HG03565 (cell line): ENCODE measurements around the gene TIMM9.
"Not testable (repeated sequence)": the region's sequence is repeated elsewhere in the genome, so short reads cannot be mapped to it uniquely, and the experiment has no call there.

Experiments used
- ATAC-seq: cut with Tn5 transposase; IDR thresholded peaks from one replicate; pipeline ENCODE4 v1.9.1; 2021; ENCODE audit warnings: mild to moderate bottlenecking, moderate library complexity; ENCODE audit not compliant: unreplicated experiment

Gene TIMM9

GRCh38 chr14:58427281-58428117 lies at the start of gene TIMM9, which contains the start of gene KIAA0586:
TIMM9 (minus strand) TSS chr14:58427531; CDS start chr14:58411945, 15,586 bp downstream.
KIAA0586 (plus strand) TSS chr14:58427719; CDS start chr14:58428265, 546 bp downstream.
- ATAC-seq = peak; percentile 79

DNA sequence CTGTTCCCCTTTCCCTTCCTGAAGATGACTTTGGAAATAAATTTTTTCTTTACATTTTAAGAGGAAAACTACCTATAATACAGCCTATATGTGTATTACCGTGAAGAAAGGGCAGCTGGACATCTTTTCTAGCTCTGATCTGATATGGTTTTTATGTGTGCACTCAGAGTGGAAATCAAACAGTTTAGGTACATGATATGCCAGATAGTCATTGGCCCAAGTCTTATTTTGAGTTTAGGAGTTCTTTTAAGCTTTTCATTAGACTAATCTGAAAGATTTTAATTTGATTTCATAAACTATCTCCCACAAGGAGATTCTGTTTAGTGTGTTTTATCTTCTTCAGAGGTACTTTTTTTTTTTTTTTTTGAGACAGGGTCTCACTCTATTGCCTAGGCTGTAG lies 49.0 kb upstream of the TIMM9 start:
- no peak for ATAC-seq

GRCh38 chr14:58469309-58469708 lies 42.0 kb upstream of the TIMM9 start:
- no peak for ATAC-seq

- ATAC-seq = no peak
Observed at GRCh38 chr14:58467575-58467974, 40.2 kb upstream of the TIMM9 start.

DNA sequence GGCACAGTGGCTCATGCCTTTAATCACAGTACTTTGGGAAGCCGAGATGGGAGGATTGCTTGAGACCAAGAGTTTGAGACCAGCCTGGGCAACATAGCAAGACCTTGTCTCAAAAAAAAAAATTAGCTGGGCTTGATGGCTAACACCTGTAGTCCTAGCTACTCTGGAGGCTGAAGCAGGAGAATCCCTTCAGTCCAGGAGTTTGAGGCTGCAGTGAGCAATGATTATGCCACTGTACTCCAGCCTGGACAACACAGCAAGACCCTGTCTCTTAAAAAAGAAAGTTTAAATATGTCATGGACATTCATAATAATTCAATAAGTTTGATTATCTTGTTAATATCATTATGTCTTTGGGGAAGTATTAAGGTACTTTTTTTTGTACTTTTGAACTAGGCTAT lies 39.1 kb upstream of the TIMM9 start:
- no peak for ATAC-seq

DNA sequence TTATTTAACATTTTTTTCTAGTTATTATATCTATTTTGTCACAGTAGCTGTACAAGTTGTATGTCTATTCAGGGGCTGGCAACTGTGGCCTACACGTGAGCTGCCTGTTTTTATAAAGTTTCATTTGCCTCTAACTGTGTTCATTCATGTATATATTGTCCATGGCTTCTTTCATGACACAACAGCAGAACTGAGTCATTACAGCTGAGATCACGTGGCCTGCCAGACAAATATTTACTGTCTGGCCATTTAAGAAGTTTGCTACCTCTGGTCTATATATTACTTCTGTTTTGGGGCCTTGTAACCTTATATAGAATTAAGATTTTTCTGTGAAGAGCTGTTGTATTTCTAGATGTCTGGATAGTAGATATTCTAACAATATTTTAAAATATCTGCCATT lies 38.1 kb upstream of the TIMM9 start:
- no peak for ATAC-seq

DNA sequence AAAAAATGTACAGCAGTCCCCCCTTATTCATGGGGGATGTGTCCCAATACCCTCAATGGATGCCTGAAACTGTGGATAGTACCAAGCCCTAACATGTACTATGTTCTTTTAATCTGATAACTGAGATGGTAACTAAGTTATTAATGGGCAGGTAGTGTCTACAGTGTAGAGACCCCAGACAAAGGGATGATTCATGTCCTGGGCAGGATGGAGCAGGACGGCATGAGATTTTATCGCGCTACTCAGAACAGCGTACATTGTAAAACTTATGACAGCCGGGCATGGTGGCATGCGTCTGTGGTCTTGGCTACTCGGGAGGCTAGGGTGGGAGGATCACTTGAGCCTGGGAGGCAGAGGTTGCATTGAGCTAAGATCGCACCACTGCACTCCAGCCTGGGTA lies 37.3 kb upstream of the TIMM9 start:
- ATAC-seq = no peak

DNA sequence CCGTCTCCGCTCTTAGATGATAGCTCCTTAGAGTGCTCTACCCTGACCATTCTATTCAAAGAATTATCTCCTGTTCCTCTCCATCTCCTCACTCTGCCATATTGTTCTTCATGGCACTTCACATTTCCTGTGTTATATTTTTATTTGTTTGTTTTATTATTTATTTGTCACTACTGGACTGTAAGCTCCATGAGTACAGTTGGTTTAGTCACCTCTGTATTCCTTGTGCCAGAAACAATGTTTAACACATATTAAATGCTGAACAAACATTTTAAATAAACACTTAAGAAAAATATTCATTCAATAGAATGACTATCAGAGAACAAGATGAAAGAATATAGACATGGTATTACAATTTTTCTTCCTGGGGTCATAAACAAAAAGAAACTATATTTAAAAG lies 35.8 kb upstream of the TIMM9 start:
- no peak for ATAC-seq

GRCh38 chr14:58460772-58461171 lies 33.4 kb upstream of the TIMM9 start:
- no peak for ATAC-seq

DNA sequence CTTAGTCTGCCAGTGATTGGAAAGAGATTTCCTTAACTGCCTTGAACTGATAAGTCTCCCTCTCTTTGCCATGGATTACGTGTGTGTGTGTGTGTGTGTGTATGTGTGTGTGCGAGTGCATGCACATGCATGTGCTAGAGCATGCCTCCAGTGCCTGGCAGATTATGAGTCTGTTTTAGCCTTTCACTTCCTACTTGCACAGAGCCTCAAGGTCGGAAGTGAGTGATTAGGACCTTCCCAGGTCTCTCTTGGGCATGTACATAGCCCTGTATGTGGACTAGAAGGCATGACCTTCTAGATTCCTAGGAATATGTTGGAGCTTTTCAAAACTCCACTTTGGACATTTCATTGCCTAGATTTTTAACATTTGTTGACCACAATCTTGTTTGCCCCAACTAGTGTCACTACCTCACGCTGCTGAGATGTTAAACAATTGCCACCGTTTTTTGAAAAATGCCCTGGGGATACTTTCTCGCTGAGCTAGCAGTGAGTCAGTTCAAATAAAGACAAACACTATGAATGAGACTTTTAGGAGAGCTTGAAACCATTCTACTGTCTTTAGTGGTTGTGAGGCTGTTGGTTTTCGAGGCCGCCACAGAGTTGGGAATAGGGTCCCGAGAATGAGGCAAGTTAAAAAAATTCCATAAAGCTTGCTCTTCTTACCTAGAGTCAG lies 28.4 kb upstream of the TIMM9 start:
- no peak for ATAC-seq

DNA sequence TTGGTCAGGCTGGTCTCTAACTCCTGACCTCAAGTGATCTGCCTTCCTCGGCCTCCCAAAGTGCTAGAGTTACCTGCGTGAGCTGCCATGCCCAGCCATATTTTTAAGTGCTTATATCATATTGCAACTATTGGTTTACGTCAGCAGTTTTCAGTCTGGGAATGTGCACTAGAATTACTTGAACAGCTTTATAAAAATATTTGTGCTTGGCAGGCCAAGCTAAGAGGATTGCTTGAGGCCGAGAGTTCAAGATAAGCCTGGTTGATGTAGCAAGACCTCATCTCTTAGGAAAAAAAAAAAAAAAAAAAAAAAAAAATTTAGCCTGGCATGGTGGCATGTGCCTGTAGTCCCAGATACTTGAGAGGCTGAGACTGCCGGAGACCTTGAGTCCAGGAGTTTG lies 17.3 kb upstream of the TIMM9 start:
- ATAC-seq = no peak

- no peak for ATAC-seq
Observed at GRCh38 chr14:58439476-58439875, 12.1 kb upstream of the TIMM9 start.

- no peak for ATAC-seq
Observed at GRCh38 chr14:58430156-58430555, 2.8 kb upstream of the TIMM9 start.

DNA sequence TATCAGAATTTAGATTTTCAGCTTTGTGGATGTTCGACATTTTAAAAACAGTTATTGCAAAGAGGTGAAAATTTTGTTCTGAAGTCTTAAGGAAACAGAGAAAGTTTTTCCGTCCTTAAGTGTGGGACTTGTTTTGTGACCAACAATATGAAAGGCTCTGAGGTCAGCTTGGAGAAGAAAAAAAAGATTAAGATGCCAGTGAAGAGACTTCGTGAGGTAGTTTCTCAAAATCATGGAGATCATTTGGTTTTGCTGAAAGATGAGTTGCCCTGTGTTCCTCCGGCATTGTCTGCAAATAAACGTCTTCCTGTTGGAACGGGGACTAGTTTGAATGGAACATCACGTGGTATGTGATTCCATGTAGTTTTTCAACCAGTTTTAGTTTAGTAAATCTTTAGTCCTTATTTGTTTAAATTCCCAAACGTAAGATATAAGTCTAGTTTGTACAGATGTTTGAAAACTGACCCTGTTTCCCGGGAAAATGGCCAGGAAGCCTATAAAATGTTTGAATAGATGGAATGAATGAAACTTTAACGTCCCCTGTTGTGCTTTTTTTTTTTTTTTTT lies 870 bp upstream of the TIMM9 start:
- no peak for ATAC-seq

GRCh38 chr14:58426670-58427280 lies 556 bp downstream of the TIMM9 start:
- ATAC-seq = no peak

DNA sequence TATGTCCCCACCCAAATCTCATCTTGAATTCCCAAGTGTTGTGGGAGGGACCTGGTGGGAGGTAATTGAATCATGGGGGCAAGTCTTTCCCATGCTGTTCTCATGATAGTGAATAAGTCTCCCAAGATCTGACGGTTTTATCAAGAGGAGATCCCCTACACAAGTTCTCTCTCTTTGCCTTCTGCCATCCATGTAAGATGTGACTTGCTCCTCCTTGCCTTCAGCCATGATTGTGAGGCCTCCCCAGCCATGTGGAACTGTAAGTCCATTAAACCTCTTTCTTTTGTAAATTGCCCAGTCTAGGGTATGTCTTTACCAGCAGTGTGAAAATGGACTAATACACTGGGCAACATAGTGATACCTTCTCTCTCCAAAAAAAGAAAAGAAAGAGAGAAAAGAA lies 10.4 kb downstream of the TIMM9 start:
- not testable (repeated sequence) for ATAC-seq

DNA sequence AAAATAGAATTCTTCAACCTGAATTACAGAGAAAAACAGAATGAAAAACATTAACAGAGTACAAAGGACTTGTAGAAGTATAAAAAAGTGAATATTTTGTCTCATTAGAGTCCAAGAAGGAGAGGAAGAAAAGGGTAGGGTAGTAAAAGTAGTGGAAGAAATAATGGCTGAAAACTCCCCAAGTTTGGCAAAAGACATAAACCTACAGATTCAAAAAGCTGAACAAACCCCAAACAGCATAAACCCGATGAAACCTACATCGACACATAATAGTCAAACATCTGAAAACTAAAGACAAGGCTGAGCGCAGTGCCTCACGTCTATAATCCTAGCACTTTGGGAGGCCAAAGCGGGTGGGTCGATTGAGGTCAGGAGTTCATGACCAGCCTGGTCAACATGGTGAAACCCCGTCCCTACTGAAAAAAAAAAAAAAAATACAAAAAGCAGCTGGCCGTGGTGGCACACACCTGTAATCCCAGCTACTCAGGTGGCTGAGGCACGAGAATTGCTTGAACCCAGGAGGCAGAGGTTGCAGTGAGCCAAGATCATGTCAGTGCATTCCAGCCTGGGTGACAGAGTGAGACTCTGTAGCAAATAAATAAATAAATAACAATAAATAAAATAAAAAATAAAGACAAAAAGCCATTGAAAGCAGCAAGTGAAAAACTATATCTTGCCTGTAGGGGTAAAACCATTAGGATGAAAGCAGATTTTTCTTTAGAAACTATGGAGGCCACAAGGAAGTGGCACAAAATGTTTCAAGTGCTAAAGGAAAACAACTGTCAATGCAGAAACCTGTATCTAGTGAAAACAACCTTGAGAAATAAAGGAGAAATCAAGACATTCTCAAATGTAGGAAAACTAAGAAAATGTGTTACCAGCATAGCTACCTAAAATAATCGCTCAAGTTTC lies 11.4 kb downstream of the TIMM9 start:
- no peak for ATAC-seq

GRCh38 chr14:58414845-58415244 lies 12.5 kb downstream of the TIMM9 start:
- ATAC-seq = no peak

- ATAC-seq = no peak
Observed at GRCh38 chr14:58408681-58409215, 18.6 kb downstream of the TIMM9 start.

DNA sequence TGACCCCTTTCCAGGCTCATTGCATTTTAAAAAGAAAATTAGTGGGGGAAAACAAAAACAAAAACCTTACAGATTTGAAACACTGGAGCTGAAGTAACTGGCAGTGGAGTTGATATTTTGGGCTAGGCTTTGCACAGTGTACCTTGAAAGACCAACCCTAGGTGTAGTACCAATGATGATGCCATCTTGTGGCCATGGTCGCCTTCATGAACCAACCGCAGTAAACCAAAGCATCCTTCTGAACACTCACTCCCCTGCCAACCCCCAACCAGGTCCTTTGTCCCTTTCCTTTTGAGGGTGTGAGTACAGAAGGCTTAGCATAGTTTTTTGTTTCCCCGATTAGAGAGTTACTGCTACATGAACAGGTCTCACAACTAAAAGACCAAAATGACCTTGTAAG lies 25.7 kb downstream of the TIMM9 start:
- no peak for ATAC-seq
